HS-27A (cell line): ENCODE results near the gene PSMB5.
A peak's percentile ranks its signal among the peaks of the same experiment; 100 is the strongest.
"Not testable (repeated sequence)": the region's sequence is repeated elsewhere in the genome, so short reads cannot be mapped to it uniquely, and the experiment has no call there.

Experiments used
- DNase-seq: peaks from one replicate; pipeline ENCODE4 v3.0.0-alpha.2; 2012; ENCODE audit warnings: low read depth, missing footprints

Gene PSMB5

DNA sequence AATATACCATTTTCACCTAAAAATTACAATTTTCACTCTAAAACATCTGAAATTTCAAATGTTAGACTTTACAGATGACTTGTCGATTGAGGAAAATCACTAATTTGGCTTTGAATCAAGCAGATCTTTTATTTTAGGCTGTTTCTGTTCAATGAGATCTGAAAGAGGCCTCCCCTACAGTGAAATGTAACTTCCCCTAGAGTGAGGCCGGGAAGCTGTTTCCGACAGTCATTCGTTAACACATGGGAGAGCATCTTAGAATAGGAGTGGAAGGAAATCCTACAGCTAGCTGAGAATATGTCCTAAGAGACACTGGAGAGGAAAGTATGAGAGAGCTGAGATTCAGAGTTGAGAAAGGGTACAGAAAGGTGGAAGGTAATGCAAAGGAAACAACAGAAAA, 19.1 kb downstream of the PSMB5 start:
- DNase-seq, result no peak

DNA sequence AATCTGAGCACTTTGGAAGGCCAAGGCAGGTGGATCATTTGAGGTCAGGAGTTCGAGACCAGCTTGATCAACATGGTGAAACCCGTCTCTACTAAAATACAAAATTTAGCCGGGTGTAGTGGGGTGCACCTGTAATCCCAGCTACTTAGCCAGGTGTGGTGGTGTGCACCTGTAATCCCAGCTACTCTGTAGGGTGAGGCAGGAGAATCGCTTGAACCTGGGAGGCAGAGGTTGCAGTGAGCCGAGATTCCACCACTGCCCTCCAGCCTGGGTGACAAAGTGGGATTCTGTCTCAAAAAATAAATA, 21.0 kb downstream of the PSMB5 start:
- DNase-seq, result not testable (repeated sequence)

DNA sequence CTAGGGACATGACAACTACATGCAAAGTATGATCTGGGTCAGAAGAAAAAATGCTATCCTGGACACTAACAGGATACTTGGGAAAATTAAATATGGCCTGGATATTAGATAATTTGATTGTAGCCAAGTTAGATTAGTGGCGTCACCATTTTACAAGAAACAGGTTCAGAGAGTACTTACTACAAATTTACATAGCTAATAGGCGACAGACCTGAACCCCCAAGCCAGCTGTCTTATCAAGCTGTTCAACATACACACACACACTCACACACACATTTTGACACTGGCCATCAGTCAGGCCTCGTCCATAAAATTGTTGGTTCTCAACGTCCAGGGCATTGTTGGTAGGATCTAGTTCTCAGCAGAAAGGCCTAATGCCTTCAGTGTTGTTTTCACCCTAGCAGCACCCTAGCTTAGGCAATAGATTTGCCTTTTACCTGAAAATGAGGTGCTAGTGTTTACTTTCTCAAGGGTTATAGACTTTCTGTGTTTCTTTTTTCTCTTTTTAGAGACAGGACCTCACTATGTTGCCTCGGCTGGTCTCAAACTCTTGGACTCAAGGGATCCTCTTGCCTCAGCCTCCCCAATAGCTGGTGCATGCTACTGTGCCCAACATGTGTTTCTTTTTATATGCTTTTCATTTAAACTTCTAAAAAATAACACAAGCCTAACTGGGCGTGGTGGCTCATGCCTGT, 21.5 kb downstream of the PSMB5 start:
- DNase-seq, result no peak

DNA sequence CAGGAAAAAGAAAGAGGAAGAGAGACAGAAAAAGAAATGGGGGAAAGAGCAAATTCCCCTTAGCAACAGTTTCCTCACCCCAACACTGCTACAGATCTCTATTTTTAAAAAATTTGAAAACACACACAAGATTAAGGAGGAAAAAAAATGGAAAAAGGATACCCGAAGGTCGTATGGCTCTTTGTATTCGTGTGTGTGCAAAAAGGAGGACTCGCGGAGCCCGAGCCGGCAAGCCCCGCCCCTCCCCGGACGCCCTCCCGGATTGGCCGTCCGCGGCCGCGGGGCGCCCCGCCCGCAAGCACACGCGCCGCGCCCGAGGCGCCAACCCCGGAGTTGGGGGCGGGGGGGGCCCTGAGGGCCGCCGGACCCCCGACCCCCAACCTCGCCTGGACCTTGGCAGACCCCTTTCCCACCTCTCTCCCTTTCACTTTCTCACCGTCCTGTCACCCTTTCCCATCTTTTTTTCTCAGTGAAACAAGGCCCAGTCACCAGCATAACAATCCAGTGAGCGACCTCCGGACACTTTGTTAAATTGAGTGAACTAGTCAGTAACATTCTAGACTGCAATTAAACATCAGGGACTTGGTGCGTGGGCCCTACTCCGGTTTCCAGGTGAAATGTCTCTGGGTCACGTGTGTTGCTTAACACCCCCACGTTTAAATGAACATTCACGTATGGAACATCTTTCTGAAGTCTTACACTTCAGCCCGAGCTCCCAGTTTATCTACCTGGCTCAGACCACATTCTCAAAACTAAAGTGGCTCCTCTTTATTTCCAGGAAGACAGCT, 24.6 kb downstream of the PSMB5 start, which contains the start of gene C14orf93:
C14orf93 (minus strand) TSS at position 205 of the 788 bp plus-strand sequence. CDS start 11,120 bp downstream, outside the sequence.
- peak; percentile 51 for DNase-seq

DNA sequence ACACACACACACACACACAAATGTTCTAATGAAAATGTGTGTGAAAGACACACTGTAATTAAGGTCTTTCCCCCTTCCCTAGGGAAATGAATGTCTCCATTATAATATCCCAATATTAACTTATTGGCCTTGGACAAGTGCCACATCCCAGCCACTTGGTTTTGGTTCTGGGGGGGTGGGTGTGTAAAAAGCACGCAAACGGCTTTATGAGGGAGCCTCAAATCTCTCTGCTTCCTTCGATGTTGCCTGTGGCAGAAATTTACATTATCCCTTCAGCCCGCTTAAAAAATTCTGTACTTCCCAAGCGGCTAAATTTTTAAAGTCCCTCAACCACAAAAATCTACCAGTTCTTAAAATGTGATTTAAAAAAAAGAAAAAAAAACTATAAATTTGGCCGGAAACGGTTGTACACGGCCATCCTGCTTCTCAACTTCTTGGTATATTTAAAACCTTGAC, 25.2 kb downstream of the PSMB5 start:
- DNase-seq, result no peak

DNA sequence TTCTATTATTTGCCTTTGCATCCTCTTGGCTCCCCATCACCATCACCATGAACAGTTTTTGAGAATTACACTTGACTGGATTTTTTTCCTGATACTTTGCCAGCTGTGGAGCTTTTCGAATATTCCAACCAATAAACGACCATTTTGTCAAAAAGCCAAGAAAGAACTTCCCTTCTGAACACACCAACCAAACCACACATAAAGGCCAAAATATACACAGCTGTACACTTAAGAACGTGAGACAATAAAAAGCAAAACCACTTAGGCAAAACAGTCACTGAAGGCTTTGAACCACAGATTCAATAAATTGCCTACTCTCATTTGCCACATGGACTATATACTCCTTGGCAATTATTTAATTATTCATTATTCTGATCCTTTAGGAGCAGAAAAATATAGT, 25.9 kb downstream of the PSMB5 start:
- DNase-seq, result no peak

DNA sequence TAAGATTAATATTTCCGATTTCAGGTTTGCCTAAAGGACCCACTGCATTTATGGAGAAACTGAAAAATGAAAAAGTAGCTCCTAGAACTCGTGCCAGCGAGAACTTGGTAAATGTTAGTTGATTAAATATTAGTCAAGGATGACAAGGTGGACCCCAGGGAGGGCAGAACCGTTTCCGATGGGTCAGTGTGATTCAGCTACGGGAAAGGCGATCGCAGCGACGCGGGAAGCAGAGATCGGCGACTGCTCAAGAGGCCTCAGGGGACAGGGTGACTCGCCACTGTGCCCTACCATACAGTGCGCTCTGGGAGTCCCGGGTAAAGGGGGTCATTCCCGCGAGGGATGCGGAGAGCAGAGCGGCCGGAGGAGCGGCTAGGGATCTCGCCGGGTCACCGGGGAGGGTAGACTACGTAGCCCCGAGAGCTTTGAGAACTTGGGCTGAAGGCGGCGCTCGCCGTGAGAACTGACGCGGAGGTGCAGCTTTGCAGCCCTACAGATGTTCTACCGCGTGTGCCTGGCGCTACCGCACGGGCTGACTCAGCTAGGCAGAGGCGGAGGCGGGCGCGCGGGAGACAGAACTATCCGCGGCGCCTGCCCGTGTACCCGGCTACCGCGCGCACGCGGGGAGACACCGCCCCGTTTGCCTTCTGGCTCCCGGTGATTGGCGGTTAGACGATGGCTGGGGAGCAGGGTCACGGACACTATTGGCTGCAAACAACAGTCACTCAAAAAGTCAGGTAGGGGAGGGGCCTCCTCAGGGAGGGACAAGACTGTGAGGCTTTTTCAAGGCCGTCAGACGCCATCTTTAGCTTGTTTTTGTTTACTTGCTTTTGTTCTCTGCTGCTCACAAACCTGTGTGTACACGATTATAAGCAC, 27.9 kb downstream of the PSMB5 start:
- peak; percentile 96 for DNase-seq

DNA sequence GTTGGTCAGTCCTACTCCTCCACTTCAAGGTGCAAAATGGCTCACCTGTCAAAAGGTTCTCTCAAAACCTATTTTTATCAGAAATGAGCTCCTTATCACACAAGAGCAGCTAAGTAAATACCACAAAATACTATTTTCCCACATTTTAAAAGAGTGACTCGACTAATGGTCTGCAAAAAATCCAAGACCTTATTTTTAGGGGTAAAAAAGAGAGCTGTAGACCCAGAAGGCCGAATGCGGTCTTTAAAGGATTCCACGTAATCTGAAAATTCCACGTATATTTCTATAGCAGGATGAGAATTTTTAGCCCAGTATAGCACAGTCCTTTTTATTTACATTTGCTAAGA, 28.5 kb downstream of the PSMB5 start:
- DNase-seq, result no peak

DNA sequence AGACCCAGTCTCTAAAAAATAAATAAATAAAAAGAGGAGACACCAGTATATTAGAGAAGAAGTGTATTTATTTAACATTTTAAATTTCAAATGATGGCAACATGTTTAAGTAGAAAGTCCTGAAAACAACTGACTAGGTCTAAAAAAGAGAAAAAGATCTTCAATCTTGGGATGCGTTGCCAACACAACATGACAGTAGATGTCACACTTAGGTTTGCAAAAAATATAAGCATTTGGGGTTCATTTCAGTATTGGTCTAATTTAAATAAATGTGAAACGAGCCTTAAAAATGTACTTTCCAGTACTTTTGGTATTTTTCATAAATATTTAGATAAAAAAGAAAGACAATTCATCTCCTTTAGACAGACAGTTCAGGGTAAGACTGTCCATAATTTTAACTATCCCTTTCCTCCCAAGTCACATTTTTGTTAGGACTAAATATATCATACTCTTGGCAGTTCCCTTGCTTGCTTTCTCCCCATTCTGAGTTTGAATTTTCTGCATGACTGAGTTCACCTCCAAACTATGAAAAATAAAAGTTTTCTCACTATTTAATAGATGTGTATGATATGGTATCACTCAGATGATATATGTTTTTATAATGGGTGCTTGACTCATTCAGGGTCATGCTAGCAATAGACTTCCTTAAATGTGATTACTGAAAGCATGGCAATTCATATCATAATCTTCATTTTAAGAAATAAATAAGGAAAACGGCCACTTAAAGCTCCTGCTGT, 29.1 kb downstream of the PSMB5 start:
- DNase-seq, result no peak

DNA sequence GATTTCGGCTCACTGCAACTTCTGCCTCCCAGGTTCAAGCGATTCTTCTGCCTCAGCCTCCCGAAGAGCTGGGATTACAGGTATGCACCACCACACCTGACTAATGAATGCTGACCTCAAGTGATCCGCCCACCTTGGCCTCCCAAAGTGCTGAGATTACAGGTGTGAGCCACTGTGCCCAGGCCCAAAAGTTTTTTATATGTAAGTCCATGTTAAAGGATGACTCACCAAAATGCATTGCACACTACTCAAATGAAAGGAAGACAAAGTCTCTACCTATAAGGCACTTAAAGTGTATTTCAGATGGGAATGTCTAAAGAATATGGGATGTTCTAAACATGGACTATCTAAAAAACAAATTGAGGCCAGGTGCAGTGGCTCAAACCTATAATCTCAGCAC, 30.4 kb downstream of the PSMB5 start:
- not testable (repeated sequence) for DNase-seq

DNA sequence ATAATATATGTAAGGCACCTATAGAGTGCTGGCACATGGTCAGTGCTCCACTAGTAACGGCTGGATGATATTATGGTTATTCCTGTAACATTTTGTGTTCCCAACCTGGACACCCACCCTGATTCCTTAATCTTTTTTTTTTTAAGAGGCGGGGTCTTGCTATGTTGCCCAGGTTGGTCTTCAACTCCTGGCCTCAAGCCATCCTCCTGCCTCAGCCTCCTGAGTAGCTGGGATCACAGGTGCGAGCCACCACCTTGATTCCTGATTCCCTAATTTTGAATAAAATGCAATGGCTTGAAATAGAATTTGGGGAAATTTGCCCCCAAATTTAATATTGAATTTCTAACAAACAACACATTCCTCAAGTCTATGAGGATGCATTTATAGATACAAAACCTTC, 32.1 kb downstream of the PSMB5 start:
- no peak for DNase-seq

DNA sequence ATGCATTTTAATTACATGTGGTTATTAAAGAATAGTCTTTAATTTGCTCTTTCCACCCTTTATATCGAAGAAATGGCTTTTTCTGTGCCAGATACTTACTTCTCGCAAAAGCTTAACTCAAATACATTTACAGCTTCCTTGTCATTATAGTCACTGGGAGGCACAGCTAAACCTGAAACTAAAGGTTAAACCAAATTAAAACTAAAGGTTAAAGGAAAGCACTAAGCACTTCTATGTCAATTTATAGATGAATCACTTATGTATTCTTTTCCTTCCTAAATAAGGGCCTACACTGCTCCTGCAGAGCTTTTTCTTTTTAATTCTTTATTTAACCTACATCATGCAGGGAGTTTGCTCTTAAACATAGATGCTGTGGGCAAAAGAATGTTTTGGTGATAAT, 33.8 kb downstream of the PSMB5 start:
- DNase-seq, result no peak

DNA sequence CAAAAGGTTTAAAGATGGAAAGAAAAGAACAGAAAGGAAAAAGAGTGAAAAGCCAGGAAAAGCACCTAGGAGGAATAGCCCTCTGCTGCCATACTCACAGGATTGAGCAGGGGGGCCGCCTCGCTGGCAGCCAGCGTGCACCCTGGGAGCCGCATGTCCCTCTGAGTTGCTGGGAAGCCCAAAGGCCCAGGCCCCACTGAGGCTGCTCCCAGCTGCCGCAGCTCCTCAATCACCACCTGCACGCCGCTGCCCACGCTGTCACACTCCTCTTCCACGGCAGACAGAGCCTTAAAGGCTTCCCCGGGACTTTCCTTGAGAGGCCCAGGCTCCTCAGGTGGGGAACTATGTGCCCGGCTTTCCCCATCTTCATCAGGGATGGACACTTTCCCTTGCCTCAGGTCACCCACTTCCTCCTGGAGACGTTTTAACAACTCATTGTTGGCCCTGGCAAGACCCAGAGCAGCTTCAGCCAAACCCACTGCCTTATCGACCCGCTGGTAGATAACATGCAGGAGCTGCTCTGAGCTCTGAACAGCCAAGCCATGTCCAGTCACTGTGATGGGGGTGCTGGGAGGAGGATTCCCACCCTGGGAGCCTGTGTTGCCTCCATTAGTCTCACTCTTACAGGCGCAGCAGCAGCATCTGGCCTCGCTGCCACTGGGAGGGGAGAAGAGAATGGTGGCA, 36.2 kb downstream of the PSMB5 start:
- no peak for DNase-seq

DNA sequence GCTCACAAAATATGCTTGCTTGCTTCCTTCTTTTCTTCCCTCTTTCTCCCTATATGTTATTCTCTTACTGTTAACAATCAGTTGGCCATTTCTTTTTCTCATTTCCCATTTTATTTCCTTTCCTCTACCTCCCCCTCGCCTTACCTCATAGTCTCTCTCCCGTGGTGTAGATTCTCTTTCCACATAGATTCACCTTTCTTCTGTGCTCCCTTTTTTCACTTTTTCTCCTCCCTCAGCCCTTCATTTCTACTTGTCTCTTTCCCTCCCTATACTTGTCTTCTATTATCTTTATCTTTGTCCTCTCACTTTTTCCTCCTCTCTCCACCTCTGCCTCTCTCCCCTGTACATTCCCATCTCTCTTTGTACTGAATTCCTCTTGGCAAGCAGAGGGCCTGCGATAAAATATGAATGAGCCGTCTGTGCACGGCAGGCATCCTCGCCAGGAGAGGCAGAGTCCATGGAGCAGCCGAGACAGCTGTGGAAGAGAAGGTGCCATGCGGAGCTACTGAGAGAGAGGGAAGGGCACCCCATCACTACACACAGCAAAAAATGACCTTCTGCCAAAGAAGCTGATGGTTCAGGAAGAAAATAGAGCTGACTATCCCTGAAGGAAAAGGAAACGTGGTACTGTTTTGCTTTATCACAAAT, 36.9 kb downstream of the PSMB5 start:
- DNase-seq, result no peak

DNA sequence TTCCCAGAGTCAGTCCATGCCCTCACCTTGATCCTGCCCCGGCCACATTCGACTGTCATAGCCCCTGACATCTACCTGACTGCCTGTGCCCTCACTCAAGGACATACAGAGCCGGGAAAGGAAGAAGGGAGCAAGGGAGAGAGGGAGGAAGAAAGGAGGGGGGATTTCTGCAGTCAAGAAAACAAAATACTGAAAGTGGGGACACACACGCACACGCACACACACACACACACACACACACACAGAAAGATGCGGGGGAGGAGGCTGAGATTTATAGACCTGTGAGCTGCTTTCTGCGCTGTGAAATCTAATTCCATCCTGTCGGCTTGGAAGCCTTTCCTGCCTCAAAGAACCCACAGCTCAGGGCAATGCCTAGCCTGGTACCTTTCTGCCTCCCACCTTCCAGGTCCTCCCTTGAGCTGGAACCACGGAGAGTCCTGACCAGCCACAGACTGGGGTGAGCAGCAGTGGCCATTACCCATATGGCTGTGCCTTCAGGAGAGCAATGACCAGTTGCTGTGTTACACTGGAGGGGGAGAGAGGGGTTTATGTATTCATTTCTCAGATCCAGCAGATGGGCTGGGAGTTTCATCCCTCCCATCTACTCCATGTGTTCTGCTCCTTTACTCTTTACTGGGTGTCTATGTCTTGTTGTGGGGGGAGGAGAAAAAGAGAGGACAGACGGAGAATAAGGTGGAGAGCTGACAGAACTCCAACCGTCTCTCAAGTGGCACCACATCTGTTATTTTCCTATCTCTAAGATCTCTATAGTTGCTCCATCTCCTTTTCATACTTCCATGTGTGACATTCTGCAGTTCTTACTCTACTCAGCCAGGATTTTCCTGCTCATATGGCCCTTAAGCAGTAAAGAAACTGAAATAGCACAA, 37.7 kb downstream of the PSMB5 start:
- no peak for DNase-seq

DNA sequence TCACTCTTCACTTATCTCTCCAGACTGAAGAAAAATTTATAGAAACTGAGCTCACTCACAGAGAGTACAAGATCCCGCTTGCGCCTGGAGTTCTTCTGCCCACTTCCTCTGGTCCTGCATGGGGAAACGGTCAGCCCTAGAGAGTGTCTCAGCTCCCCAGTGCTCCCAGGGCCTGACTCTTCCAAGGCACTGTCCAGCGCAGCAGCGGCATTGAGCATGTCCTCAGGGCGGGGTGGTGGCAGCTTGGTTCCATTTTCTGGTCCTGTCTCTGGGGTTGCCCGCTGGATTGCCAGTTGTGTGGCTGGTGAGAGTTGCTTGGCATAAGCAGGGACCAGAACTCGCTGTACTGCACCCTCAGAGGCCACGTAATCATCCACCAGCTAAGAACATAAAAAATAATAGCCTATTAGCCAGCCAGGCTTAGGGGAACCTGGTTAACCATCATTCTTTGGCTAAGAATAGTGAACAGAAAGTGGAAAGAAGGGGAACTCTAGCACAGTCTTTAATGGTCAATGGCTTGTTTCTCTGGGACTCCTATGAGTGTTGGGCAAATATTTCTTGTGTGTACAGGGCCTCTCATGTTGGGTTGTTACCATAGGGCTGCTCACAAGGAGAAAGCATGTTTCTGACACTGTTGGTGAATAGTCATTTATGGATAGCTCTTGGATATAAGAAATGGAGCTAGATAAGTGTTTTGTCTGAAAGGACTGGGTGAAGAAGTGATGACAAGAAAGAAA, 38.6 kb downstream of the PSMB5 start:
- no peak for DNase-seq

DNA sequence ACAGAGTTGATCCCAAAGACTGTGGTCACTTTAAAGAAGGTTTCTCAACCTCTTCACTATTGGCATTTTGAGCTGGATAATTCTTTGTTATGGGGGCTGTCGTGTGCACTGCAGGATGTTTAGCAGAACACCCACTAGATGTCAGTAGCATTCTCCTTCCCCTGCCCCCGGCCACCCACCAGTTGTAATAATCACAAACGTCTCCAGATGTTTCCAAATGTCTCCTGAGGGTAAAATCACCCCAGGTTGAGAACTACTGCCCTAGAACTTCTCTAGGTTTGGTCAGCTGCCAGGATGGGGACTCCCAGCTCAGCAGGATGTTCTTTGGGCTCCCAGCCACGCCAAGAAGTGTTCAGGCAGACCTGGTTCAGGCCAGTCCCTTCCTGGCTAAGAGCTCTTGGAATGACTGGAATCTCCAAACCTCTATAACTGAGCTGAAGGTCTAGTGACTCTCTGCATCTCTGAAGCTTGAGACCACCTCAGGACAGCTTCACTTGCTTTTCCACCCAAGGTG, 39.9 kb downstream of the PSMB5 start:
- no peak for DNase-seq

DNA sequence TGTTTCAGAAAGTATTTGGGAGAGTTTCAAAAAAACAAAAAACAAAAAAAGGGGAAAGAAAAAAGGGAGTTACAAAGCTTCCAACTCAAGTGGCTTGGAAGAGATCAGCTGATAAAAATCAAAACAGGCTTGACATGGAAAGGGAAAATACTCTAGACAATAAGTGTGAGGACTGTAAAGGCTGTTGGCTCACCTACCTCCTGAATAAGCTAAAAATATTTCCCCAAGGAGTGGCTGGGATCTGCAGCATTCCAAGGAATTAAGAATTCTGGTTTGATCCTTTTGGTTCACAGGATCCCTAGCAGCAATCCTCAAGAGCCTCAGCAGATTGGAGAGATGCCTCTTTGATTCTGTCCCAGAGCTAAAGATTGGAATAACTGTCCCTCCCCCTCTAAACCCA, 41.2 kb downstream of the PSMB5 start:
- no peak for DNase-seq

DNA sequence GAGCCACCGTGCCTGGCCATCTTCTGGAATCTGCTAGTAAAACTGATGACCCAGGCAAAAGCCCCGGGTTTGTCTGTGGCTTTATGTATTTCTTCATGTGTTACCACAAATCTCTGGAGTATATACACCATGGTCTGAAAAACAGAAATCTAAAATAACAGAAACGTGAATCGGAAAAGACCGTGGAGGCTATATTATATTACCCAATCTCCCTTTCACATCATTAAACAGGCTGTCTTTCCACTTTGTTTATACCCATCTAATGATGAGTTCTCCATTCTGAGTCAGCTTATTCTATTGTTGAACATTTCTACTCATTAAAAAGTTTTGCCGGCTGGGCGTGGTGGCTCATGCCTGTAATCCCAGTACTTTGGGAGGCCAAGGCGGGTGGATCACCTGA, 42.8 kb downstream of the PSMB5 start:
- DNase-seq, result no peak
